GM12872 (cell line): ENCODE measurements around the gene RGS13.

Experiments used
- TF ChIP-seq, protein P1 (sequence below): IDR thresholded peaks from 3 replicates; pipeline ENCODE4 v1.5.1; 2011; ENCODE audit warnings: low read depth, mild to moderate bottlenecking, low read length, moderate library complexity; ENCODE audit not compliant: insufficient read depth

The RGS13 gene, protein sequence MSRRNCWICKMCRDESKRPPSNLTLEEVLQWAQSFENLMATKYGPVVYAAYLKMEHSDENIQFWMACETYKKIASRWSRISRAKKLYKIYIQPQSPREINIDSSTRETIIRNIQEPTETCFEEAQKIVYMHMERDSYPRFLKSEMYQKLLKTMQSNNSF

DNA sequence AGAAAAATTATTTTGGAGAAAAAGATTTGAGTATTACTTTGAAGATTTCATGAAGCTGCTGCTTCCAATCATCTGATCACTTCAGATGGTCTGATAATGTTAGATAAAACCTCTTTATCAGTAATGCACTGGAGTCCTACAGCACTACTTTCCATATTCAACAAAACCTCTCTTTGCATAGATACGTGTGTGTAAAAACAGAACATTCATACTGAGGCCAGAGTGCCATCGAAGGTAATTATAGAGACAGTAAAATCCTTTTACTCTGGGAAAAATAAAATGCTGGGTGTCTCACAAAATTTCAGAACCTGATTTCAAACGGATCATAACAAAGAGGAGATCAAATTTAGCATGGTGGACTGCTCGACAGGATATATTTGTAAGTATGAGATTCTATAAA lies at the start of gene RGS13:
Gene RGS13, plus strand, starts transcription at position 209 of the 400 bp plus-strand sequence. CDS start 8,188 bp downstream, outside the sequence.
- TF ChIP-seq, protein P1, sequence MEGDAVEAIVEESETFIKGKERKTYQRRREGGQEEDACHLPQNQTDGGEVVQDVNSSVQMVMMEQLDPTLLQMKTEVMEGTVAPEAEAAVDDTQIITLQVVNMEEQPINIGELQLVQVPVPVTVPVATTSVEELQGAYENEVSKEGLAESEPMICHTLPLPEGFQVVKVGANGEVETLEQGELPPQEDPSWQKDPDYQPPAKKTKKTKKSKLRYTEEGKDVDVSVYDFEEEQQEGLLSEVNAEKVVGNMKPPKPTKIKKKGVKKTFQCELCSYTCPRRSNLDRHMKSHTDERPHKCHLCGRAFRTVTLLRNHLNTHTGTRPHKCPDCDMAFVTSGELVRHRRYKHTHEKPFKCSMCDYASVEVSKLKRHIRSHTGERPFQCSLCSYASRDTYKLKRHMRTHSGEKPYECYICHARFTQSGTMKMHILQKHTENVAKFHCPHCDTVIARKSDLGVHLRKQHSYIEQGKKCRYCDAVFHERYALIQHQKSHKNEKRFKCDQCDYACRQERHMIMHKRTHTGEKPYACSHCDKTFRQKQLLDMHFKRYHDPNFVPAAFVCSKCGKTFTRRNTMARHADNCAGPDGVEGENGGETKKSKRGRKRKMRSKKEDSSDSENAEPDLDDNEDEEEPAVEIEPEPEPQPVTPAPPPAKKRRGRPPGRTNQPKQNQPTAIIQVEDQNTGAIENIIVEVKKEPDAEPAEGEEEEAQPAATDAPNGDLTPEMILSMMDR: no peak

DNA sequence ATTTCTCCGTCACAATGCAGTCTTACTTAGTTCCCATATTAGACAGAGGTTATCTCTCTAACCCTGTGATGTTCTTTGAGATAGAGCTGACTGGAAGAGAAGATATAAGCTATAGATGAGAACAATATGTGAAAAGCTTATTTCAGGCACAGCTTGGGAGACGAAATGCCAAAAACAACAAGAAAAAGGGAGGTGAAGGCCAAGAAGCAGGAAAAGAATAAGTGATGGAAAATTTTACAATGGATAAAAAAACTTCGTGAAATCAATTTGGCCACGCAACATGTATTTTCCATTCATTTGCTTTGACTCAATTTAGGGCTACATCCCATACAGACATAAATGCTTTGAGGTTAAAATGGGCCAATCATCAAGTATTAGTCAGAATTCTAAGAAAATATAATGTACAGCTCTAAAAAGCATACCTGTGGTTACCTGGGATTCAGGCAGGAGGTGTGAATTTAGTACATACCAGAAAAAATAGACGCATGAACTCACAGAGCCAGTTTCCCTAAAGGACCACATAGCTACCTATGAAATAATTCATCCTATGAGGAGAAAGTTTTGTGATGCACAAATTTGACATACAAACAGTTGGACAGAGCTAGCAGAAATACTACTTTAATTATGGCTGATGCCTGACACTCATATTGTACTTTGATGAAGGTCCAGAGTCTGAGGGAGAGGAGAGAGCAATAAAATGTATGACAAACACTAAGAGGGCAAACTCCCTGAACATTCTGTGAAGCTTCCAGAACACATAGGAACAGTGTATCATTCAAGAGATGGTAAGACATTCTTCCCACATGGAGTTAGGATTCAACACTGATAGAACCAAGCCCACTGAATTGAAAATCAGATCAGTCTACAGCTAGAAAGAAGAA lies 48.3 kb upstream of the RGS13 start:
- TF ChIP-seq, protein P1: no peak

DNA sequence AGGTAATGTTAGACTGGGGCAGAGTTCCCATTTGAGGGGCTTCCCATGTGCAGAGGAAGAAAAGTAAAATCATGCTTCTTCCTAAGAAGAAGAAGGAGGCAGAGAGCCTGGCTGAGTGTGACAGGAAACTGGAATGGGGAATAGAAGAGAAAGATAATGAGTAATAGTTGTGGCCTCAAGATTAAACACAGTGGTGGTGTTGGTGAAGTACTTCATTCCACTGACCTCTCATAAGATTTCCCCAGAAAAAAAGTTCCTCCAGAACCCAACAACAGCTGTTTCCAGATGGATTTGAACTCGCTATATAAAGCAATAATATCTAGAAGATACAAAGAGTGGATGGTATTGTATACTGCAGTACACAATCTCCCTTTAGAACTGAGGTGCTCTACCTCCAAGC lies 47.4 kb upstream of the RGS13 start:
- TF ChIP-seq, protein P1: no peak

DNA sequence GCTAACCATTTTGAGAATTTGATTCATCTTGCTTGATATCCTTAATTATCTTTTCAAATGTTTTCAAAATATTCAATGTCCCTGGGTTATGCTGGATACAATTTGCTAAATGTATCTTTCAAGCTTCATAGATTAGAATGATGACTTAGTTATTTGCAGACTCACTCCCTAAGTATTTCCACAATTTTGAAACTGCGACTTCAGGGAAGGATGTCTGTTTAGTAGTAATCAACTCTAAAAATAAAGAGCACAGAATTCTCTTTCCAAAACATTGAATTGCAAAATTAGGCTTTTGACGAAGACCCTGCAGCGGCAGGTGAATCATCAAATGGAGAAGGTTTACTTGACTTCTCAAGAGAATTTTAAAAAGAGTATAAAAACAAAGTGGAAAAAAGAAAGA lies 46.1 kb upstream of the RGS13 start:
- TF ChIP-seq, protein P1: no peak

DNA sequence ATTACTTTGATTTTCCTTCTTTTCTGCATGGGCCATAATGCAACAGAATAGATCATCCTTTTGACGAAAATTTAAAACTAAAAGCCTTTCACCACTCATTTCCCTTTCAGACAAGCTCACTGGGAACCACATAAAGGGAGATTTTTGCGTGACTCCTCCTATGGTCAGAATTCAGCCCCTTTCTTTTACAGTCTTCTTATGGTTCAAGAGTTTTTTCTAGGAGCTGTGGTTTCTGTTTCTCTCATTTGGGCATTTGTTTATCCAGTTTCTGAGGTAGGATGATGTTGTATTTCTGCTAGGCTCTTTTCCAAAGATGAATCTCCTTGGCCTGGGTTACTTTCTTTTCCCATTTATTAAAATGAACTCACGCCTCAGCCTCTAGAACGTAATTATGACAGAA lies 43.4 kb upstream of the RGS13 start:
- TF ChIP-seq, protein P1: no peak

DNA sequence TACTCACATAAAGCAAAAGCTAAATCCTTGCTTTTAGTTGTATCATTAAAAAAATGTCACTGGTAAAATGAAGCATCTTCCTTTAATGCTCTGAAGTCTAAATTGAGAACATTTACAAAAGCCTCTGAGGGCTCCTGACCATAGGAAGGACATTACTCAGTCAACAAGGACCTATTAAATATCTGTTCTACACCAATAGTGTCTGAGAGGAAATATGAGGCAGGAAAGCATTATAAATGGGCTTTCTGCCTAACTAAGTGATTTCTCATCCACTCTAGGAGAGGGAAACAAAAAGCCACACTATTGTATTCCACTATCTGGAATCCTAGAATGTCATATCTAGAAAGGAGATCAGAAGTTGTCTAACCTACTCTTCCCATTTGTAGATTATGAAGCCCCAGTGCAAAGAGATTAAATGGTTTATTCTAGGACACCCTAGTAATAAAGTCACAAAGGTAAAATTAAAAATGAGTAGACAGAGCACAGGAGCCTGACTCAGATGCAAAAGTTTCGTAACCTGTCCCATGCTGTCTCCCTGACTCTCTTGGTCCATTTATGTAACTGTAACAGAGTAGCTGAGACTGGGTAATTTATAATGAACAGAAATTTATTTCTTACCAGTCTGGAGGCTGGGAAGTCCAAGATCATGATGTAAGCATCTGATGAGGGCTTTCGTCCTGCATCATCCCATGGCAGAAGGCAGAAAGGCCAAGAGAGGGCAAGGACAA lies 42.8 kb upstream of the RGS13 start:
- TF ChIP-seq, protein P1: no peak

DNA sequence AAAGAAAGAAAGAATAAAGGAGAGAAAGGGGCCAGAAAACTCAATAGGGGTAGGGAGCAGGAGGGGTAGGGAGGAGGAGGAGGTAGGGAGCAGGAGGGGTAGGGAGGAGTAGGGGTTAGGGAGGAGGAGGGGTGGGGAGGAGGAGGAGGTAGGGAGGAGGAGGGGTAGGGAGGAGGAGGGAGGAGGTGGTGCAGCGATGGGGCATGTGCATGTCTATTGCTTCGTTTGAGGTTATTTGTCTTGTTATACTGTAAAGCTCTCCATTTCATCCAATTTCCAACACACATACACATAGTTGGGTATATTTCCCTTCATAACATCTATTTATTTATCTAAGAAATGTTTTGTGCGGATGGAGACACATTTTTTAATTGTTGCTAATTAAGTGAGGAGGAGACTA lies 40.6 kb upstream of the RGS13 start:
- TF ChIP-seq, protein P1: no peak
